ENCODE measurements around the gene SCRT2. TPM values are rescaled to one million over a fixed set of nuclear protein-coding genes. Genes with fewer than 3 reads are reported as not detected.
A peak's percentile ranks its signal among the peaks of the same experiment; 100 is the strongest.

Gene SCRT2
- polyA plus RNA-seq, 1 donor from 2014 or later: 2.5 TPM

DNA sequence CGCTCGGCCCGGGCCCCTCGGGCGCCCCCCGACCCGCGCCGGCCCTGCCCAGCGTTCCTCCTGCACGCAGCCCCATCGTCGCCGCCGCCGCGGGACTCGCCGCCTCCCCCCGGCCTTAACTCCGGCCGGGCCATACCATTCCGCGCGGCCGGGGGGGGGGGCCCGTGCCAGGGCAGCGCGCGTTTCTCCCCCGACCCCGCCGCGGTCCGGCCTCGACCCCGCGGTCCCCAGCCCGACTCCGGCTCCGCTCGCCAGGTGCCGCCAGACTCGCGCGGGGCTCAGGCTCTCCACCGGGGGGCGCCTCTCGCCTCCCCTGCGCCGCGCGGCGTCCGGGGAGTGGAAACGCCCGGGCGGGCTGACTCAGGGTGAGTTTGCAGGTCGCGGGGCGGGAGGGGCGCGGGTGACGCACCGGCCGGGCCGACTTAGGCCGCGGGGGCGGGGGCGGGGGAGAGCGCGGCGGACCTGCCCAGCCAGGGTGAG lies 22.5 kb downstream of the SCRT2 start, which contains the start of gene SRXN1:
Gene SRXN1 (minus strand): TSS at position 91 of the 480 bp plus-strand sequence. CDS start 15 bp downstream, at position 76.
- H3K79me2 ChIP-seq (replicated peaks; ENCODE audit: insufficient read depth, low read length): no peaks in the 10 kb centered on the region
- no peaks in the 10 kb centered on the region for H3K9me3 ChIP-seq (ENCODE audit: low read length)
- H4K20me1 ChIP-seq (ENCODE audit: insufficient read depth): no peaks in the 10 kb centered on the region
- H3K9me2 ChIP-seq (ENCODE audit: insufficient read depth, low read length): no peaks in the 10 kb centered on the region
- H3F3A ChIP-seq (ENCODE audit: insufficient read depth, low read length, poor library complexity, severe bottlenecking): no peaks in the 10 kb centered on the region
- H3K36me3 ChIP-seq (ENCODE audit: insufficient read depth, low read length): peaks cover 6% of the 10 kb centered on the region
- peak within 1 kb of the TSS; percentile 14 for H3K4me2 ChIP-seq (ENCODE audit: low read length)
- H3K27me3 ChIP-seq (ENCODE audit: insufficient read depth, low read depth, low read length): no peaks in the 10 kb centered on the region
- H3K9ac ChIP-seq (ENCODE audit: low read length): peak within 1 kb of the TSS; percentile 53
- TF ChIP-seq, protein P1, sequence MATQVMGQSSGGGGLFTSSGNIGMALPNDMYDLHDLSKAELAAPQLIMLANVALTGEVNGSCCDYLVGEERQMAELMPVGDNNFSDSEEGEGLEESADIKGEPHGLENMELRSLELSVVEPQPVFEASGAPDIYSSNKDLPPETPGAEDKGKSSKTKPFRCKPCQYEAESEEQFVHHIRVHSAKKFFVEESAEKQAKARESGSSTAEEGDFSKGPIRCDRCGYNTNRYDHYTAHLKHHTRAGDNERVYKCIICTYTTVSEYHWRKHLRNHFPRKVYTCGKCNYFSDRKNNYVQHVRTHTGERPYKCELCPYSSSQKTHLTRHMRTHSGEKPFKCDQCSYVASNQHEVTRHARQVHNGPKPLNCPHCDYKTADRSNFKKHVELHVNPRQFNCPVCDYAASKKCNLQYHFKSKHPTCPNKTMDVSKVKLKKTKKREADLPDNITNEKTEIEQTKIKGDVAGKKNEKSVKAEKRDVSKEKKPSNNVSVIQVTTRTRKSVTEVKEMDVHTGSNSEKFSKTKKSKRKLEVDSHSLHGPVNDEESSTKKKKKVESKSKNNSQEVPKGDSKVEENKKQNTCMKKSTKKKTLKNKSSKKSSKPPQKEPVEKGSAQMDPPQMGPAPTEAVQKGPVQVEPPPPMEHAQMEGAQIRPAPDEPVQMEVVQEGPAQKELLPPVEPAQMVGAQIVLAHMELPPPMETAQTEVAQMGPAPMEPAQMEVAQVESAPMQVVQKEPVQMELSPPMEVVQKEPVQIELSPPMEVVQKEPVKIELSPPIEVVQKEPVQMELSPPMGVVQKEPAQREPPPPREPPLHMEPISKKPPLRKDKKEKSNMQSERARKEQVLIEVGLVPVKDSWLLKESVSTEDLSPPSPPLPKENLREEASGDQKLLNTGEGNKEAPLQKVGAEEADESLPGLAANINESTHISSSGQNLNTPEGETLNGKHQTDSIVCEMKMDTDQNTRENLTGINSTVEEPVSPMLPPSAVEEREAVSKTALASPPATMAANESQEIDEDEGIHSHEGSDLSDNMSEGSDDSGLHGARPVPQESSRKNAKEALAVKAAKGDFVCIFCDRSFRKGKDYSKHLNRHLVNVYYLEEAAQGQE (IDR thresholded peaks at IDR 0.05; ENCODE audit: borderline replicate concordance): no peak
- TF ChIP-seq SMC3 (conservative IDR thresholded peaks at IDR 0.05; ENCODE audit: poor library complexity): peak; percentile 84
- peak; percentile 12 for TF ChIP-seq EP300 (conservative IDR thresholded peaks at IDR 0.05; ENCODE audit: poor library complexity, severe bottlenecking)
- peak; percentile 75 for TF ChIP-seq RAD21 (conservative IDR thresholded peaks at IDR 0.05)
- no peak for TF ChIP-seq TAF1 (IDR thresholded peaks at IDR 0.05; ENCODE audit: low read depth)
- TF ChIP-seq MXI1 (conservative IDR thresholded peaks at IDR 0.05; ENCODE audit: poor library complexity, severe bottlenecking): peak; percentile 56
- TF ChIP-seq CTCF (IDR thresholded peaks at IDR 0.05; ENCODE audit: poor library complexity, severe bottlenecking): peak; percentile 88
- no peak within 1 kb of the TSS for H2AFZ ChIP-seq (ENCODE audit: low read depth, low read length)
- no peak within 1 kb of the TSS for H3K27ac ChIP-seq (ENCODE audit: low read length)
- H3K4me3 ChIP-seq (ENCODE audit: low read length): peak within 1 kb of the TSS; percentile 67

- TF ChIP-seq EP300 (conservative IDR thresholded peaks at IDR 0.05; ENCODE audit: poor library complexity, severe bottlenecking) (no peak), MXI1 (conservative IDR thresholded peaks at IDR 0.05; ENCODE audit: poor library complexity, severe bottlenecking) (no peak), CTCF (IDR thresholded peaks at IDR 0.05; ENCODE audit: poor library complexity, severe bottlenecking) (no peak), SMC3 (conservative IDR thresholded peaks at IDR 0.05; ENCODE audit: poor library complexity) (no peak), TAF1 (IDR thresholded peaks at IDR 0.05; ENCODE audit: low read depth) (no peak), RAD21 (conservative IDR thresholded peaks at IDR 0.05) (no peak), EZH2 (IDR thresholded peaks at IDR 0.05; ENCODE audit: borderline replicate concordance, insufficient read depth, low read length, poor library complexity, severe bottlenecking) (no peak), POLR2AphosphoS5 (IDR thresholded peaks at IDR 0.05) (no peak)
- TF ChIP-seq, protein P1 (IDR thresholded peaks at IDR 0.05; ENCODE audit: borderline replicate concordance): no peak
- Histone ChIP-seq H3K9ac (ENCODE audit: low read length) (peak overlapping the region; percentile 53), H2AFZ (ENCODE audit: low read depth, low read length) (no peak overlapping the region), H3K27me3 (ENCODE audit: insufficient read depth, low read depth, low read length) (no peaks in the 10 kb centered on the region), H3K4me3 (ENCODE audit: low read length) (peak overlapping the region; percentile 67), H3K9me3 (ENCODE audit: low read length) (no peaks in the 10 kb centered on the region), H3K27ac (ENCODE audit: low read length) (no peak overlapping the region), H3K36me3 (ENCODE audit: insufficient read depth, low read length) (peaks cover 8% of the 10 kb centered on the region), H3F3A (ENCODE audit: insufficient read depth, low read length, poor library complexity, severe bottlenecking) (no peaks in the 10 kb centered on the region), H3K79me2 (replicated peaks; ENCODE audit: insufficient read depth, low read length) (no peaks in the 10 kb centered on the region), H4K20me1 (ENCODE audit: insufficient read depth) (no peaks in the 10 kb centered on the region), H3K4me2 (ENCODE audit: low read length) (peak overlapping the region; percentile 14), H3K9me2 (ENCODE audit: insufficient read depth, low read length) (no peaks in the 10 kb centered on the region)
Observed at GRCh38 chr20:652615-653109, 22.9 kb downstream of the SCRT2 start.
